GM19397 (cell line): ENCODE results near the gene SCAMP2.
"Not testable (repeated sequence)": the region's sequence is repeated elsewhere in the genome, so short reads cannot be mapped to it uniquely, and the experiment has no call there.

Experiments
- ATAC-seq: cut with Tn5 transposase; IDR thresholded peaks from one replicate; pipeline ENCODE4 v1.9.1; 2021; ENCODE audit warnings: mild to moderate bottlenecking, moderate library complexity; ENCODE audit not compliant: unreplicated experiment

Gene SCAMP2

DNA sequence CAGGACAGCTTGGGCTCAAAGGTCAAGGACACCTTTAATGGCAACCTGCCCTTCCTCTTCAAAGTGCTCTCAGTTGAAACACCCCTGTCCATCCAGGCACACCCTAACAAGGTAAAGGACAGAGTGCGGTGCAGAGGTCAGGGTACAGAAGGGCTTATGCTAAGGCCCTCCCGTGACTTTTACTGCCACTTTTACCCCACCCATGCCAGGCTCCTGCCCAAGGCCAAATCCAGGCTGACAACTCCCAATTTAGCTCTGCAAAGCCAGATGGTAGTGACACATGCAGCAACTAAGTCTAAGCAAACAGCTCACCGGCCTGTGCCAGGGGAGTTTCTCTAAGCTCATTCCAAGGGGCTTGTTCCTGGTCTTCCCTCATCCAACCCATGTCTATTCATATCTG, 18.3 kb upstream of the SCAMP2 start:
- ATAC-seq: no peak

DNA sequence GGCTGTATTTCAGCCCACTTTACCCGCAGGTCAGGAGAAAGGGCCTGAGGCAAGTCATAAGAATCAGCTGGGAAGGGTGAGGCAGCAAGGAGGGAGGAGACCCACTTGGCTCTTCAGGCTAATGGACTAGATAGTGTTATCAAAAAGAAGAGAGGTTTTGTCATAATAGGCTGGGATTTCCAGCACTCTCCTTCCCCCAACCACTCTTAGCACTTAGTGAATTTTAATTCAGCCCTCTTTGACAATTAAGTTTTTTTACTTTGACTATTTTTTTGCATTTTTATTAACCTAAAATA, 17.4 kb upstream of the SCAMP2 start:
- ATAC-seq: no peak

DNA sequence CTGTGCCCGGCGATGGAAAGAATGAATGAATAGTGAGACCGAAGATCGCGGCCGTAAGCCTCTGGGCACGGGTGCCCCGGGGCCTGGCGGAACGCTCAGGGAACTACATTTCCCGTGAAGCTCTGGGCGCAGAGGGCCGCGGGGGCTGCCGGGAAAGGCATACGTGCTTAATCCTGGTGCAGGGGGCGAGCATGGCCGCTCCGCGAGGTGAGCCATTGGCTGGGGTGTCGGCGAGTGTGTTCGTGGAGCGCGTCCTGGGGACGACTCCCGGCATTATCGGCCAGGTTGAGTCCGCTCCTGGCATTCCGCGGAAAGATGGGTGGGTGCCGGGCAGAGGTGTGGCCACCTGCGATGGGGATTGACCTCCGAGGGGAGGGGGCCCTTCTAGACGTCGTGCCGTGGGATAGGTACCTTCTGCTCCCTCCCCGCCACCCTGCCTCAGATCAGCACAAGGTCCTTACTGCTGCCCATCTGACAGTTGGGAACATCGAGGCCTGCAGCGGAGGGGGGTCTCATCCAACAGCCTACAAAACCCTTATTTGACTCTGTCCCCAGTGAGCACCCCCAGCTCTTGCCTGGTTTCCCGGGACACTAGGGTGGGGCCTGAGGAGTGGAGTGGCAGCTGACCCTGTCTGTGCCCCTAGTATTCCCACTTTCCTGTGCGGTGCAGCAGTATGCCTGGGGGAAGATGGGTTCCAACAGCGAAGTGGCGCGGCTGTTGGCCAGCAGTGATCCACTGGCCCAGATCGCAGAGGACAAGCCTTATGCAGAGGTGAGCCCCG, 16.9 kb upstream of the SCAMP2 start, which contains the start of gene MPI:
MPI (plus strand) TSS at position 160 of the 782 bp plus-strand sequence; CDS start at position 192, 32 bp downstream.
- peak; percentile 86 for ATAC-seq

GRCh38 chr15:74889390-74889882, 16.3 kb upstream of the SCAMP2 start:
- peak; percentile 28 for ATAC-seq

DNA sequence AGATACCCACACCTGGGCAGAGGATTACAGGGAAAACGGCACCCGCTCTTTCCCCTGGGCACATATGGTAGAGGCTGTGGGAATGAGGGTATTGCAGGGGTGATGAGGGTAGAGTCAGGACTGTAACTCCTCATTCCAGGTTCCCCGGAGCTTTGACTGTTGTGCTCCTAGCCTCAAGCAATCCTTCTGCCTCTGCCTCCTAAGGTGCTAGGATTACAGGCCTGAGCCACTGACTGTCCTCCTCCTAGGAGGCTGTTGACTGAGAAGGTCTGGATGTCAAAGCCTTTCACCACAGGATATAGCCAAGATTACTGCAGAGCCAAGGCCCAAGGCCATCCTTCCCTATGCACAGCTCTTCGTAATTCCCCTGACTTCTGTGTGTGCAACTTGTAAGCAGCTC, 15.6 kb upstream of the SCAMP2 start:
- no peak for ATAC-seq

- ATAC-seq: not testable (repeated sequence)
Observed at GRCh38 chr15:74887537-74888193, 14.5 kb upstream of the SCAMP2 start.

- no peak for ATAC-seq
Observed at GRCh38 chr15:74885461-74885860, 12.3 kb upstream of the SCAMP2 start.

DNA sequence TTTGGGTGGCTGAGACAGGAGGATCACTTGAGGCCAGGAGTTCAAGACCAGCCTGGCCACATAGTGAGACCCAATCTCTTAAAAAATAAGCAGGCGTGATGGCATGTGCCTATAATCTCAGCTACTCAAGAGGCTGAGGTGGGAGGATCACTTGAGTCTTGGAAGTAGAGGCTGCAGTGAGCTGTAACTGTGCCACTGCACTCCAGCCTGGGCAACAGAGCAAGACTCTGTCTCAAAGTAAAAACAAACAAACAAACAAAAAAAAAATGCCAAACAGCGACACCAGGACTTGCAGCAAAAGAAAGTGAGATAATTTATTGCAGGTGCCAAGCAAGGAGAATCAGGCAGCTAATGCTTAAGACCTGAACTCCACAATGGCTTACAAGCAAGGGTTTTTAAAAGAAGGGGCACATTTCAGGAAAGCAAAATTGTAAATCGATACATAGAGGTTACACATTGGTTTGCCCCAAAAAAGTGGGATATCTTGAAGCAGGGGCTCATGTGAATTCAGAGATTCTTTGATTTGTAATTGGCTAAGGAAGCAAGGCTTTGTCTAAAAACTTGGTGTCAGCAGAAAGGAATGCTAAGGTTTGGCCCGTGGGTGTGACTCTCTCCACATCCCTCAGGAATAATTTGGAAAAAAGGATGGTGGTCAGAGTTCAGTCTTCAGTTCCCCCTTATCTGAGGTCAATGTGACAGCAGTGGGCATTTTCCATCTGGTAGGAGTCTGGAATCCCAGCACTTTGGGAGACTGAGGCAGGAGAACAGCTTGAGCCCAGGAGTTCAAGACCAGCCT, 11.5 kb upstream of the SCAMP2 start:
- no peak for ATAC-seq

GRCh38 chr15:74882528-74882927, 9.4 kb upstream of the SCAMP2 start:
- no peak for ATAC-seq

GRCh38 chr15:74878273-74878672, 5.1 kb upstream of the SCAMP2 start:
- ATAC-seq: no peak

GRCh38 chr15:74873756-74874424, 725 bp upstream of the SCAMP2 start:
- ATAC-seq: no peak

GRCh38 chr15:74872702-74873035, 496 bp downstream of the SCAMP2 start:
- no peak for ATAC-seq

- ATAC-seq: no peak
Observed at GRCh38 chr15:74870436-74871215, 2.5 kb downstream of the SCAMP2 start.

DNA sequence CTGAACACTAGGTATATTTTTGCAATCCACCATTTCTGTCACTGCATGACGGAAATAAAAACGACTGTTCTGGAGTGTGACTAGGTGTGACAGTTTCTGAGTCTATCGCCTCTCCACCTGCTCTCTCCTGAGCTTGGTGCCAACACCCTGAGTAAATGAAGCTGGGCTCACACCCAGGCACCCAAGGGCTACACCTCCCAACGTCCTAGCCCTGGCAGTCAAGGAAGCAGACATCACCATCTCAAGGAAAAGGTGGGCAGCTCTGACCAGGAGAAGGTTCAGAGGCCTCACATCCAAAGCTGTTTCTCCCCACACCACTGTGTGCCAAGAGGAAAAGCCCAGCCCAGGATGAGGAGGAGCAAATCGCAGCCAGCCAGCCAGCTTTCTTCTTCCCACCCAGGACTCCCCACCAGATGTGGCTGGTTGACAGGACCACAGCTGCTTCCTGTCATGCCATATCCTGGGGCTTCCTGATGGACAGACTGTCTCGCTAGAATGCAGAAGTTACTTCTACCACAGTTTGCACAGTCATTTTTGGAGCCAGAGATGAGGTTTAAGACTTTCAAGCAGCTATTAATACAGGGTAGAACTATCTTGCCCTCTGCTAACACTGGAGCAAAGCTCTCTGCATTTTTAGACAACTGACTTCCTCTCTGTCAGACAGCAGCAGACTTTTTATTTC, 3.3 kb downstream of the SCAMP2 start:
- peak; percentile 46 for ATAC-seq

- no peak for ATAC-seq
Observed at GRCh38 chr15:74869372-74869725, 3.8 kb downstream of the SCAMP2 start.

DNA sequence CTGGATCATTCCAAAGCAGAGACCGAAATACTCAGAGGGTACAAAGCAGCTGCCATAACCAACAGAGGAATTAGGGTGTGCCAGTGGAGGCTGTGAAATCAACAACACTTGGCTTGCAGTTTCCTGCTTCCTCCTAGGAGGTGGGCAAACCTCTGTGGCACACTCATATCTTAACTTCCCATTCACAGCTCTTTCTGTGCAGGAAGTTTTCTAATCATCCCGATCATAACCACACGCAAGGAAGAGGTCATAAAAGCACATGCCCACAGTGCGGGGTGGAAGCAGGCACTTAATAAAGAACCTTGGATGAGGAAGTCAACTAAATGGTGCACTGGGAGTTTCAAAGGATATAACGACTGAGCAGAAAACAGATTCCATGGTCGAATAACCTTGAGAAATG, 5.1 kb downstream of the SCAMP2 start:
- no peak for ATAC-seq

- no peak for ATAC-seq
Observed at GRCh38 chr15:74867466-74868038, 5.6 kb downstream of the SCAMP2 start.

- no peak for ATAC-seq
Observed at GRCh38 chr15:74866090-74866489, 7.1 kb downstream of the SCAMP2 start.

DNA sequence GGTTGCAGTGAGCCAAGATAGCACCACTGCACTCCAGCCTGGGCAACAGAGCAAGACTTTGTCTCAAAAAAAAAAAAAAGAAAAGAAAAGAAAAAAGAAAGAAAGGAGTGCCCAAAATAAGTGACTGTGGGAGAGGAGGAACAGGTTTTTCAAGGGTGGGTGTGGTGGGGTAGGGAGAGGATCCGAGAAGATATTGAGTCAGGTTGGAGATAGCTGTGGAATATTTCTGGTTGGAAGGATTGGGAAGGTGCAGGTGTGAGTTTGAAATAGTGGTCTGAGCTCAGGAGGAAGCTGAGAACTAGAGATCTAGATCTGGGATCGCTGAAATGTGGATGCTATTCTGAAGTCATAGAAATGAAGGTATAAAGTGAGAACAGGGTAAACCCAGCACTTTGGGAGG, 7.8 kb downstream of the SCAMP2 start:
- no peak for ATAC-seq

DNA sequence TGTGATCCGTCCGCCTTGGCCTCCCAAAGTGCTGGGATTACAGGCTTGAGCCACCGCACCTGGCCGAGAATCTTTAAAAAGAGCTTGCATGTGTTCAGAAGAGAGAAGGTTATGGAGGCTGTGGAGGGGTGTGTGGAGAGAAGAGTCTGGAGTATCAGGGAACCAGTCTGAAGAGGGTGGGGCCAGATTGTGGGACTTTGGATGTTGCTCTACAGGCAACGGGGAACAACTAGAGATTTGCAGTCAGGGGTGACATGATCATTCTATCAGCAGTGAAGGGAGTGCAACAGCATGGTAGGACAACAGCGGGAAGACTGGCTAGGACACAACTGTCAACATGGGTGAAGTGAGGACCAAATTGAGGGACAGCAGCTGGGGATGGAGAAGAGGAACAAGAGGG, 8.9 kb downstream of the SCAMP2 start:
- ATAC-seq: no peak
